HK-2 (cell line): ENCODE results near the gene KLHDC9.

Source experiments
- DNase-seq: peaks from one replicate; pipeline ENCODE4 v3.0.0-alpha.2; 2018; ENCODE audit not compliant: unreplicated experiment

KLHDC9 gene

DNA sequence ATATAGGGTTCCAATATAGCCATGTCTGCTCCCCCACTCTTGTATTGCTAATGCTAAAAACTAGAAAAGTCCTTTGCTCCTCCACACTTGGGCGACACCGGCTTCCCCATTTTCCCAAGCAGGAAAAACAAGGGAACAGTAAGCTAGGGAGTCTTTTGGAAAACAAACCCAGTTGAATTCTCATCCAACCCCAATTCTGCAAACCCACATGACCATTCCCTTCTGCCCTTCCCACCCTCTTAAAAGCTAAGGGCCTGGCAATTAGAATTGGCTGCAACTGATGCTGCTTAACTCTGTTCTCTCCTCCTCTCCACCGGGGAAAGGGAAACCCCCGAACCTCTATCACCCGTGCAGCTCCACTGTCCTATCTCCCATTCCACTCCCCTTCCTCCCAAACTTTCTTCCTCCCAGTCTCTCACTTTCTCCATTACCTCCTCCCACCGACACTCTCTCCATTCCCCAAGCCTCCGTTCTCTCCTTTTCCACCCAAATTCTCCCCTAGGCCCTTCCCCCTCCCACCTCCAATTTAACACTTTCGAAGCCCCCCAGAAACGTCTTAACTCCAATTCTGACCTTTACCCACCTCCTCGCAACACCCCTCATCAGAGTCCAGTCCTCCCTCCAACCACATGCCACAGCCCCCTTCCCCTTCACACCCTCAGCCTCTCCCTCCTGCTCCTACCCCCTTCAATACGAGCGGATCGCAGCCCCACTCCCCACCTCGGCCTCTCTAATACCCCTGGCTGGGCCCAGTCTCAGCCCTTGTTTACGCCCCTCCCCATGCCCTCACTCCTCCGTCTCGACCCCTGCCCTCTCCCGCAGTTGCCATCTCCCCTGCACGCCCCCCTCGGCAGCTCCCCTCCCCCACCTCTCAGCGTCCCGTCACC is 33.6 kb downstream of the KLHDC9 start:
- DNase-seq: no peak

GRCh38 chr1:161132410-161133219 is 34.5 kb downstream of the KLHDC9 start, which contains the start of gene DEDD:
Gene DEDD (minus strand): TSS chr1:161132667. CDS start chr1:161124462, 8,205 bp downstream.
- peak; percentile 92 for DNase-seq

GRCh38 chr1:161133220-161133740 is 35.1 kb downstream of the KLHDC9 start:
- no peak for DNase-seq

- DNase-seq: no peak
Observed at GRCh38 chr1:161137881-161138280, 39.7 kb downstream of the KLHDC9 start.

- no peak for DNase-seq
Observed at GRCh38 chr1:161138431-161138830, 40.3 kb downstream of the KLHDC9 start.

GRCh38 chr1:161139766-161140165 is 41.6 kb downstream of the KLHDC9 start:
- DNase-seq: no peak

GRCh38 chr1:161140755-161141400 is 42.7 kb downstream of the KLHDC9 start:
- no peak for DNase-seq

DNA sequence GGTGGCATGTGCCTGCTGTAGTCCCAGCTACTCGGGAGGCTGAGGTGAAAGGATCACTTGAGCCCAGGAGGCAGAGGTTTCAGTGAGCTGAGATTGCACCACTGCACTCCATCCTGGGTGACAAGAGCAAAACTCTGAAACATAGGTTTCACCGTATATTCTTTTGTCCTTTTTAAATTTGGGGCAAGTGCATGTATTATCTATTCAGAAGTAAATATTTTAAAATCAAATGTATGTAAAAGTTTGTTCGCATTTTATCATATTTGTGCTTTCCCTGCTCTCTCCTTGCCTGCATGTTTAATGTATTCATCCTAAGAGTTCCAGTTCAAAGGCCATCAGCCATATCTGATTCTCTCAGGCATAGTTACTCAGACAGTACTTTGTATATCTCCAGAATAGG is 47.7 kb downstream of the KLHDC9 start:
- DNase-seq: no peak
